ENCODE measurements around the gene OR2G6.
"Not testable (repeated sequence)": the region's sequence is repeated elsewhere in the genome, so short reads cannot be mapped to it uniquely, and the experiment has no call there.

GRCh38 chr1:248547383-248547782 is 39.5 kb downstream of the OR2G6 start:
- not testable (repeated sequence) for TF ChIP-seq GABPA (IDR thresholded peaks at IDR 0.05 in 1 of 2, conservative IDR thresholded peaks at IDR 0.05 in 1 of 2); TAF1 (conservative IDR thresholded peaks at IDR 0.05); FOXA1 (IDR thresholded peaks at IDR 0.05); CTCF (IDR thresholded peaks at IDR 0.05; ENCODE audit: low read depth, low read length, missing input control); HNF4G (IDR thresholded peaks at IDR 0.05); RAD21 (IDR thresholded peaks at IDR 0.05); REST (IDR thresholded peaks at IDR 0.05); SP1 (IDR thresholded peaks at IDR 0.05); JUND (IDR thresholded peaks at IDR 0.05)
